A673 (cell line): Measurements from ENCODE around the gene HNRNPD. TPM values are rescaled to one million over a fixed set of nuclear protein-coding genes. Genes with fewer than 3 reads are reported as not detected.

Experiments
- BruUV-seq: library from RNA; stranded (reverse); fragments of 400-500 nt; replicated peaks from 2 replicates; lab custom pipeline; 2021; lab: Mats Ljungman, UMichigan
- CTCF ChIA-PET: fragments of 300-600 bp; sonication (Branson Sonifier 250); formaldehyde crosslinking; loops from one replicate; lab custom pipeline; 2022; ENCODE audit warnings: antibody characterized with exemption; lab: Charles Lee
- POLR2A ChIA-PET: fragments of 300-600 bp; sonication (Branson Sonifier 250); formaldehyde crosslinking; loops from one replicate; lab custom pipeline; 2022; ENCODE audit warnings: antibody characterized with exemption; ENCODE audit not compliant: low non-redundant PET; lab: Charles Lee
- DNase-seq: peaks from one replicate; pipeline ENCODE4 v3.0.0-alpha.2; 2015; ENCODE audit warnings: low spot score
- H3K27ac ChIP-seq: fragments of 200-600 bp; sonication (generic); 2 replicates; pipeline ENCODE4 v1.5.1; 2016; ENCODE audit warnings: mixed run types, low read depth, mild to moderate bottlenecking, mixed read lengths, antibody characterized with exemption, low read length; ENCODE audit not compliant: poor library complexity, severe bottlenecking
- H3K27me3 ChIP-seq: fragments of 200-600 bp; sonication (generic); replicated peaks from 2 replicates; pipeline ENCODE4 v1.6.1; 2017; ENCODE audit warnings: mixed run types, low read depth, mild to moderate bottlenecking, mixed read lengths, antibody characterized with exemption, low read length; ENCODE audit not compliant: insufficient read depth, poor library complexity
- H3K36me3 ChIP-seq: fragments of 200-600 bp; sonication (generic); 2 replicates; pipeline ENCODE4 v1.6.1; 2016; ENCODE audit warnings: mixed run types, mild to moderate bottlenecking, mixed read lengths, antibody characterized with exemption, low read length; ENCODE audit not compliant: insufficient read depth, poor library complexity, severe bottlenecking
- H3K4me1 ChIP-seq: fragments of 200-600 bp; sonication (generic); 2 replicates; pipeline ENCODE4 v1.6.1; 2017; ENCODE audit warnings: mixed run types, mild to moderate bottlenecking, mixed read lengths, antibody characterized with exemption, low read length; ENCODE audit not compliant: insufficient read depth, poor library complexity, severe bottlenecking
- H3K4me3 ChIP-seq: fragments of 200-600 bp; sonication (generic); 2 replicates; pipeline ENCODE4 v1.5.1; 2016; ENCODE audit warnings: low read depth, mixed run types, mild to moderate bottlenecking, mixed read lengths, low read length; ENCODE audit not compliant: poor library complexity, severe bottlenecking
- H3K9me3 ChIP-seq: fragments of 200-600 bp; sonication (generic); 2 replicates; pipeline ENCODE4 v1.6.1; 2016; ENCODE audit warnings: mixed run types, low read depth, mild to moderate bottlenecking, mixed read lengths, antibody characterized with exemption, low read length; ENCODE audit not compliant: poor library complexity, severe bottlenecking
- EZH2 ChIP-seq: fragments of 200-600 bp; sonication (generic); IDR thresholded peaks from 2 replicates; pipeline ENCODE4 v1.6.1; 2017; ENCODE audit warnings: borderline replicate concordance, low read depth, mild to moderate bottlenecking, mixed read lengths, antibody characterized with exemption, low read length; ENCODE audit not compliant: poor library complexity, severe bottlenecking
- intact Hi-C: fragments of 100-400 bp; cut with micrococcal nuclease; formaldehyde crosslinking; loops from one replicate; pipeline ENCODE4 v1.10.0; 2022; ENCODE audit not compliant: unreplicated experiment
- total RNA-seq: library from RNA; stranded (reverse); gene quantifications from 2 replicates; pipeline ENCODE4 v1.2.3, GENCODE V29; 2021
- TF ChIP-seq, protein P1 (sequence below): fragments of 300-800, 200-600 bp; sonication (generic); conservative IDR thresholded peaks from 2 replicates; pipeline ENCODE4 v1.5.1; 2017; ENCODE audit warnings: low read depth, mild to moderate bottlenecking, antibody characterized with exemption, low read length, moderate library complexity, mixed read lengths

Gene HNRNPD
- total RNA-seq, 1 experiment from 2014 or later: 316 TPM

DNA sequence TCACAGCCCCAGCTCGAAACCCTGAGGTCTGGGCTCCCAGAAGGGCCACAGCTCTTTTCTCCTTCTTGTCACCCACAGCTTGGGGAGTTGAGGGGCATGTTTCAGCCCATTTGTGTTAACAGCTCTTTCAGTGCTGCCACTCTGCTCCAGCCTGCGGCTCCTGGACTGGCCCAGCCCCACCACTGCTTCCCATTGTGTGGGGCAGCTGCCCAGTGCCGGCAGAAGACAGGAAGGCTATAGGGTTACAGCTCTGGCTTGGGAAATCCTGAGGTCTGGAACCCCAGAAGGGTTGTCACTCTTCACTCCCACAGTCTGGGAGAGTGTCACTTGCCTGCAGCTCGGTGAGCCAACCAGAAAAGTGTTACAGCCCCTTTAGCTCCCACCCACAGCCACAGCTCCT, 7.0 kb upstream of the HNRNPD start:
- intact Hi-C loops: no loop called here

DNA sequence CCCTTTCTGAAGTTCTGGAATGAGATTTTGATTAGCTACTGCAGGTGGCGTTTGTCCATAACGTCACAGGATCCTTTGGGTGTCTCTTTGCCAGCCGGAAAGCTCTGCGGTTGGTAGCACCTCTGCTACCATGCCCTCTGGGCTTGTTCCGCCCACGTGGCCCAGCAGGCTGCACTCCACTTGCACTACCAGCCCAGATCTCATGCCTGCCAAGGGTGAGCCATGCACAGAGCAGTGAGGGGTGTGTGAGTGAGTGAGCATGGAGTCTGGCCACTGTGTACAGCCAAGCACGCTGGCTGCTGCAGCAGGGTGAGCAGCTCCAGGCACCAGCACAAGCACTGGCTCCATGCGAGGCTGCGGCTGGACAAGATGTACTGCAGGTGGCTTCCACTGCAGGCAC, 6.6 kb upstream of the HNRNPD start:
- ChIA-PET CTCF (no interaction called here), POLR2A (no interaction called here)
- intact Hi-C loops: no loop called here
- Histone ChIP-seq H3K36me3 (no peaks in the 10 kb centered on the region), H3K4me1 (no peaks in the 10 kb centered on the region), H3K27me3 (no peaks in the 10 kb centered on the region), H3K9me3 (no peaks in the 10 kb centered on the region), H3K27ac (no peak overlapping the region), H3K4me3 (no peak overlapping the region)
- BruUV-seq: no TSS peak
- TF ChIP-seq EZH2: no peak
- TF ChIP-seq, protein P1, sequence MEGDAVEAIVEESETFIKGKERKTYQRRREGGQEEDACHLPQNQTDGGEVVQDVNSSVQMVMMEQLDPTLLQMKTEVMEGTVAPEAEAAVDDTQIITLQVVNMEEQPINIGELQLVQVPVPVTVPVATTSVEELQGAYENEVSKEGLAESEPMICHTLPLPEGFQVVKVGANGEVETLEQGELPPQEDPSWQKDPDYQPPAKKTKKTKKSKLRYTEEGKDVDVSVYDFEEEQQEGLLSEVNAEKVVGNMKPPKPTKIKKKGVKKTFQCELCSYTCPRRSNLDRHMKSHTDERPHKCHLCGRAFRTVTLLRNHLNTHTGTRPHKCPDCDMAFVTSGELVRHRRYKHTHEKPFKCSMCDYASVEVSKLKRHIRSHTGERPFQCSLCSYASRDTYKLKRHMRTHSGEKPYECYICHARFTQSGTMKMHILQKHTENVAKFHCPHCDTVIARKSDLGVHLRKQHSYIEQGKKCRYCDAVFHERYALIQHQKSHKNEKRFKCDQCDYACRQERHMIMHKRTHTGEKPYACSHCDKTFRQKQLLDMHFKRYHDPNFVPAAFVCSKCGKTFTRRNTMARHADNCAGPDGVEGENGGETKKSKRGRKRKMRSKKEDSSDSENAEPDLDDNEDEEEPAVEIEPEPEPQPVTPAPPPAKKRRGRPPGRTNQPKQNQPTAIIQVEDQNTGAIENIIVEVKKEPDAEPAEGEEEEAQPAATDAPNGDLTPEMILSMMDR: no peak
- DNase-seq: no peak

More for the DNA sequence above, 7.0 kb upstream of the HNRNPD start:
- BruUV-seq: no TSS peak
- ChIA-PET CTCF (no interaction called here), POLR2A (interaction anchor here (0.6 kb wide), 1 partner anchor 15 kb away, joined by 7 read pairs; no protein-coding TSS in a partner anchor)
- no peaks in the 10 kb centered on the region for H3K36me3 ChIP-seq
- H3K9me3 ChIP-seq: no peaks in the 10 kb centered on the region
- H3K4me3 ChIP-seq: no peak overlapping the region
- no peaks in the 10 kb centered on the region for H3K27me3 ChIP-seq
- no peak overlapping the region for H3K27ac ChIP-seq
- no peak for DNase-seq
- no peaks in the 10 kb centered on the region for H3K4me1 ChIP-seq
- TF ChIP-seq EZH2: no peak
- TF ChIP-seq, protein P1: no peak

DNA sequence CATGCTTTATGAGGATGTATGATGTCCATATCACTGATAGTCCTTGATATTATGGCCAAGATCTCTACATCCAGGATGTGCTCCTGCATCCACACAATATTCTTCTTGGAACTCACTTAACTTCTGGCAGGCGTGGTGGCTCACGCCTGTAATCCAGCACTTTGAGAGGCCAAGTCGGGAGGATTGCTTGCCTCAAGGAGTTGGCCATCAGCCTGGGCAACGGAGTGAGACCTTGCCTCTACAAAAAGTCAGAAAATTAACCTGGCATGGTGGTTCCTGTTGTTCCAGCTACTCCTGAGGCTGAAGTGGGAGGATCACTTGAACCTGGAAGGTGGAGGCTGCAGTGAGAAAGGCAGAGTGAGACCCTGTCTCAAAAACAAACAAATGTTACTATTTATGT, 2.3 kb upstream of the HNRNPD start:
- no peak for DNase-seq
- TF ChIP-seq, protein P1: no peak
- no peak for TF ChIP-seq EZH2
- H3K4me3 ChIP-seq: peak overlapping the region; percentile 86
- POLR2A ChIA-PET: no interaction called here
- intact Hi-C loops: no loop called here
- CTCF ChIA-PET: no interaction called here
- H3K4me1 ChIP-seq: no peaks in the 10 kb centered on the region
- BruUV-seq: no TSS peak
- no peaks in the 10 kb centered on the region for H3K27me3 ChIP-seq
- H3K27ac ChIP-seq: no peak overlapping the region
- peaks cover 13% of the 10 kb centered on the region for H3K36me3 ChIP-seq
- no peaks in the 10 kb centered on the region for H3K9me3 ChIP-seq
